Neural progenitor cell (in vitro differentiated cells): Measurements from ENCODE around the gene FBXL5.

Experiments used
- EZH2 ChIP-seq: fragments of 200-600 bp; sonication (generic); IDR thresholded peaks from 2 replicates; pipeline ENCODE4 v1.6.1; 2017; ENCODE audit warnings: antibody characterized with exemption, mild to moderate bottlenecking, moderate library complexity
- EZH2phosphoT487 ChIP-seq: fragments of 200-600 bp; sonication (generic); IDR thresholded peaks from 2 replicates; pipeline ENCODE4 v1.6.1; 2017; ENCODE audit warnings: antibody characterized with exemption
- TF ChIP-seq, protein P1 (sequence below): fragments of 200-600 bp; sonication (generic); IDR thresholded peaks from 2 replicates; pipeline ENCODE4 v1.5.1; 2017; ENCODE audit warnings: antibody characterized with exemption, mild to moderate bottlenecking

DNA sequence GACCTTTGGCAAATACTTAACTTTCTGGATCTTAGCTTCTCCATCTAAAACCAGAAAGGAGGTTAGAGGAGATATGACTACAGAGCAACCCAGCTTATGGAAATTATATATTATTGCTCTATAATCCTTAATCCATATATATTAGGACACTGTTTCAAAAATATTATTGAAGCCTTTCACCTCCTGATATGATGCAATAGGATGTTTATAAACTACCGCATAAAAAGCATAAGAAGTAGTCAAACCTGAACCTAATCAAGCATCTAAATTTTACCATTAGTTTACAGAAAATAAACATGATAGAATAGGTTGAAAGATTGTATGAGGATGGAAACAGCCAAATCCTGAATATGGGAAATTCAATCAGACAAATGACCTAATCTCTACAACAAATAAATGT lies 20.9 kb upstream of the FBXL5 start:
- TF ChIP-seq, protein P1, sequence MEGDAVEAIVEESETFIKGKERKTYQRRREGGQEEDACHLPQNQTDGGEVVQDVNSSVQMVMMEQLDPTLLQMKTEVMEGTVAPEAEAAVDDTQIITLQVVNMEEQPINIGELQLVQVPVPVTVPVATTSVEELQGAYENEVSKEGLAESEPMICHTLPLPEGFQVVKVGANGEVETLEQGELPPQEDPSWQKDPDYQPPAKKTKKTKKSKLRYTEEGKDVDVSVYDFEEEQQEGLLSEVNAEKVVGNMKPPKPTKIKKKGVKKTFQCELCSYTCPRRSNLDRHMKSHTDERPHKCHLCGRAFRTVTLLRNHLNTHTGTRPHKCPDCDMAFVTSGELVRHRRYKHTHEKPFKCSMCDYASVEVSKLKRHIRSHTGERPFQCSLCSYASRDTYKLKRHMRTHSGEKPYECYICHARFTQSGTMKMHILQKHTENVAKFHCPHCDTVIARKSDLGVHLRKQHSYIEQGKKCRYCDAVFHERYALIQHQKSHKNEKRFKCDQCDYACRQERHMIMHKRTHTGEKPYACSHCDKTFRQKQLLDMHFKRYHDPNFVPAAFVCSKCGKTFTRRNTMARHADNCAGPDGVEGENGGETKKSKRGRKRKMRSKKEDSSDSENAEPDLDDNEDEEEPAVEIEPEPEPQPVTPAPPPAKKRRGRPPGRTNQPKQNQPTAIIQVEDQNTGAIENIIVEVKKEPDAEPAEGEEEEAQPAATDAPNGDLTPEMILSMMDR = no peak
- TF ChIP-seq EZH2 (no peak), EZH2phosphoT487 (no peak)
